HG02623 (cell line): ENCODE data around the gene VDAC1.
A peak's percentile ranks its signal among the peaks of the same experiment; 100 is the strongest.
"Not testable (repeated sequence)": the region's sequence is repeated elsewhere in the genome, so short reads cannot be mapped to it uniquely, and the experiment has no call there.

Experiments
- ATAC-seq: cut with Tn5 transposase; IDR thresholded peaks from one replicate; pipeline ENCODE4 v1.9.1; 2021; ENCODE audit warnings: moderate library complexity; ENCODE audit not compliant: unreplicated experiment

VDAC1 gene

GRCh38 chr5:133969654-133970324, 35.0 kb downstream of the VDAC1 start:
- no peak for ATAC-seq

- ATAC-seq = peak; percentile 94
Observed at GRCh38 chr5:133968204-133968980, 36.4 kb downstream of the VDAC1 start, which contains the start of gene C5orf15. Gene C5orf15, minus strand, starts transcription at chr5:133968625. Its CDS starts 41 bp downstream, at chr5:133968584.

GRCh38 chr5:133967698-133968203, 37.0 kb downstream of the VDAC1 start:
- no peak for ATAC-seq

GRCh38 chr5:133967124-133967523, 37.7 kb downstream of the VDAC1 start:
- no peak for ATAC-seq

- ATAC-seq = no peak
Observed at GRCh38 chr5:133966090-133966489, 38.7 kb downstream of the VDAC1 start.

- no peak for ATAC-seq
Observed at GRCh38 chr5:133963493-133964128, 41.2 kb downstream of the VDAC1 start.

- ATAC-seq = no peak
Observed at GRCh38 chr5:133962801-133963476, 41.8 kb downstream of the VDAC1 start.

- ATAC-seq = no peak
Observed at GRCh38 chr5:133962131-133962530, 42.6 kb downstream of the VDAC1 start.

GRCh38 chr5:133959643-133960042, 45.1 kb downstream of the VDAC1 start:
- ATAC-seq = no peak

- no peak for ATAC-seq
Observed at GRCh38 chr5:133957591-133957990, 47.2 kb downstream of the VDAC1 start.

- no peak for ATAC-seq
Observed at GRCh38 chr5:133957080-133957479, 47.7 kb downstream of the VDAC1 start.

GRCh38 chr5:133956196-133956595, 48.6 kb downstream of the VDAC1 start:
- not testable (repeated sequence) for ATAC-seq

GRCh38 chr5:133953568-133954145, 51.1 kb downstream of the VDAC1 start:
- no peak for ATAC-seq

GRCh38 chr5:133952729-133953567, 51.8 kb downstream of the VDAC1 start:
- no peak for ATAC-seq

- no peak for ATAC-seq
Observed at GRCh38 chr5:133950821-133951612, 53.8 kb downstream of the VDAC1 start.

GRCh38 chr5:133948721-133949120, 56.1 kb downstream of the VDAC1 start:
- ATAC-seq = no peak

- no peak for ATAC-seq
Observed at GRCh38 chr5:133947431-133947841, 57.3 kb downstream of the VDAC1 start.

GRCh38 chr5:133945568-133945967, 59.2 kb downstream of the VDAC1 start:
- no peak for ATAC-seq
